WTC11 (cell line): Measurements from ENCODE around the gene STH. TPM values are rescaled to one million over a fixed set of nuclear protein-coding genes. Genes with fewer than 3 reads are reported as not detected.

Experiments used
- ATAC-seq: fragments of 200-7000 bp; cut with Tn5 transposase; 2 replicates; pipeline ENCODE4 v1.10.0; 2021; ENCODE audit warnings: mild to moderate bottlenecking, moderate library complexity
- CTCF ChIA-PET: fragments of 300-600 bp; sonication (Branson Sonifier 250); formaldehyde crosslinking; loops from one replicate; lab custom pipeline; 2021; ENCODE audit warnings: antibody characterized with exemption; lab: Charles Lee
- POLR2A ChIA-PET: fragments of 350-600 bp; sonication (Branson Sonifier 250); formaldehyde crosslinking; loops from one replicate; lab custom pipeline; 2021; ENCODE audit warnings: antibody characterized with exemption; lab: Charles Lee
- DNase-seq: peaks from one replicate; pipeline ENCODE4 v3.0.0; 2021; ENCODE audit warnings: low spot score
- H3K27ac Mint-ChIP-seq: 2 replicates; pipeline ENCODE4 v1.8.0; 2021; ENCODE audit warnings: mixed read lengths
- H3K27me3 Mint-ChIP-seq: 2 replicates; pipeline ENCODE4 v1.8.0; 2021; ENCODE audit warnings: low read depth, mild to moderate bottlenecking, moderate library complexity, mixed read lengths
- H3K36me3 Mint-ChIP-seq: 2 replicates; pipeline ENCODE4 v1.8.0; 2021; ENCODE audit warnings: mixed read lengths
- H3K4me1 Mint-ChIP-seq: 2 replicates; pipeline ENCODE4 v1.8.0; 2022; ENCODE audit warnings: mixed read lengths
- H3K4me3 Mint-ChIP-seq: 2 replicates; pipeline ENCODE4 v1.8.0; 2021; ENCODE audit warnings: mild to moderate bottlenecking, moderate library complexity, mixed read lengths
- H3K9me3 Mint-ChIP-seq: 2 replicates; pipeline ENCODE4 v1.8.0; 2021; ENCODE audit warnings: mixed read lengths
- ATF1 ChIP-seq: sonication (generic); formaldehyde crosslinking; IDR thresholded peaks from 2 replicates; pipeline ENCODE4 v1.8.1; 2023; ENCODE audit warnings: mild to moderate bottlenecking, moderate library complexity, missing genetic modification reagents
- CREB1 ChIP-seq: sonication (generic); formaldehyde crosslinking; IDR thresholded peaks from 2 replicates; pipeline ENCODE4 v1.8.0; 2023; ENCODE audit warnings: mild to moderate bottlenecking, missing genetic modification reagents
- E2F1 ChIP-seq: sonication (generic); formaldehyde crosslinking; IDR thresholded peaks from 2 replicates; pipeline ENCODE4 v1.8.0; 2022; ENCODE audit warnings: mild to moderate bottlenecking, missing genetic modification reagents
- MYBL2 ChIP-seq: sonication (generic); formaldehyde crosslinking; IDR thresholded peaks from 2 replicates; pipeline ENCODE4 v1.8.1; 2023; ENCODE audit warnings: mild to moderate bottlenecking, moderate library complexity, missing genetic modification reagents
- NFYB ChIP-seq: sonication (generic); formaldehyde crosslinking; conservative IDR thresholded peaks from 2 replicates; pipeline ENCODE4 v1.8.0; 2022; ENCODE audit warnings: low read depth, missing genetic modification reagents
- PRDM15 ChIP-seq: sonication (generic); formaldehyde crosslinking; IDR thresholded peaks from 2 replicates; pipeline ENCODE4 v1.8.0; 2022; ENCODE audit warnings: missing genetic modification reagents
- RELA ChIP-seq: sonication (generic); formaldehyde crosslinking; IDR thresholded peaks from 2 replicates; pipeline ENCODE4 v1.8.1; 2022; ENCODE audit warnings: missing genetic modification reagents, mild to moderate bottlenecking, borderline replicate concordance
- ZBTB21 ChIP-seq: sonication (generic); formaldehyde crosslinking; IDR thresholded peaks from 2 replicates; pipeline ENCODE4 v1.8.1; 2023; ENCODE audit warnings: mild to moderate bottlenecking, missing genetic modification reagents, borderline replicate concordance
- ZNF138 ChIP-seq: sonication (generic); formaldehyde crosslinking; conservative IDR thresholded peaks from 2 replicates; pipeline ENCODE4 v1.8.1; 2022; ENCODE audit warnings: mild to moderate bottlenecking, moderate library complexity, missing genetic modification reagents
- ZNF232 ChIP-seq: sonication (generic); formaldehyde crosslinking; IDR thresholded peaks from 2 replicates; pipeline ENCODE4 v1.8.0; 2022; ENCODE audit warnings: mild to moderate bottlenecking, missing genetic modification reagents
- ZNF317 ChIP-seq: sonication (generic); formaldehyde crosslinking; IDR thresholded peaks from 2 replicates; pipeline ENCODE4 v1.8.1; 2023; ENCODE audit warnings: low read depth, mild to moderate bottlenecking, moderate library complexity, missing genetic modification reagents, borderline replicate concordance
- ZSCAN18 ChIP-seq: fragments of 250-450 bp; sonication (Bioruptor Pico); IDR thresholded peaks from 2 replicates; pipeline ENCODE4 v2.1.2; 2022; ENCODE audit warnings: mild to moderate bottlenecking, moderate library complexity
- total RNA-seq: library from RNA; stranded (reverse); gene quantifications from 3 replicates; pipeline ENCODE4 v1.2.3, GENCODE V29; 2021
- TF ChIP-seq, protein P1 (sequence below): sonication (generic); formaldehyde crosslinking; IDR thresholded peaks from 2 replicates; pipeline ENCODE4 v1.8.0; 2022; ENCODE audit warnings: mild to moderate bottlenecking, missing genetic modification reagents
- TF ChIP-seq, protein P2 (sequence below): sonication (generic); formaldehyde crosslinking; IDR thresholded peaks from 2 replicates; pipeline ENCODE4 v1.8.1; 2023; ENCODE audit warnings: mild to moderate bottlenecking, missing genetic modification reagents
- TF ChIP-seq, protein P3 (sequence below): fragments of 250-450 bp; sonication (Bioruptor Pico); IDR thresholded peaks from 2 replicates; pipeline ENCODE4 v1.9.0; 2021; ENCODE audit warnings: moderate library complexity, mild to moderate bottlenecking, inconsistent platforms, borderline replicate concordance
- TF ChIP-seq, protein P4 (sequence below): sonication (generic); formaldehyde crosslinking; conservative IDR thresholded peaks from 2 replicates; pipeline ENCODE4 v1.8.1; 2023; ENCODE audit warnings: mild to moderate bottlenecking, low read depth, missing genetic modification reagents, moderate library complexity
- TF ChIP-seq, protein P5 (sequence below): sonication (generic); formaldehyde crosslinking; IDR thresholded peaks from 2 replicates; pipeline ENCODE4 v1.8.1; 2023; ENCODE audit warnings: mild to moderate bottlenecking, missing genetic modification reagents, moderate library complexity
- TF ChIP-seq, protein P6 (sequence below): sonication (generic); formaldehyde crosslinking; IDR thresholded peaks from 2 replicates; pipeline ENCODE4 v1.8.1; 2022; ENCODE audit warnings: low read depth, missing genetic modification reagents, borderline replicate concordance

The STH gene
- total RNA-seq, 1 experiment from 2014 or later = not detected

- no peak for TF ChIP-seq PRDM15 (CRISPR knock-in tag)
- TF ChIP-seq, all 79 proteins: peak for 0
Observed at GRCh38 chr17:46039592-46040186, 40.6 kb downstream of the STH start (continued).

DNA sequence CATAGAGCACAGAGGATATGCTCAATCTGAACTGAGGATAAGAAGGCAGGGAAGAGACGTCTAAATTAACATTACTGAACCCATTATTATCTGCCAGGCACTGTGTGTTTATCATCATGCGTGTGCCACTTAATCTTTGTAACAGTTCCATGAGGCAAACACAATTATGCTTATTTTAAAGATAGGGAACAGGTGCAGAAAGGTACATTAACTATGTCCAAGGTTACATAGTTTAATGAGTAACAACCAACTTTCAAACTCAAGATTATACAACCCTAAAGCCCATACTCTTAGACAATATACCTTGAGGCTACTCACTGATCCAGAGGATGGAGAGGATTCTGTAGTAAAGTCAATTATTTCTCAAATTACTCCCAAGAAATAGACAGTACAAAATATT is 43.2 kb downstream of the STH start:
- DNase-seq (no peak), ATAC-seq (no peak)
- H3K9me3 Mint-ChIP-seq = no peaks in the 10 kb centered on the region
- TF ChIP-seq ZBTB21 (CRISPR knock-in tag) (no peak), E2F1 (CRISPR knock-in tag) (no peak), ZNF232 (CRISPR knock-in tag) (no peak), ZSCAN18 (CRISPR knock-in tag) (no peak), RELA (no peak), ATF1 (CRISPR knock-in tag) (no peak), ZNF317 (CRISPR knock-in tag) (no peak), MYBL2 (CRISPR knock-in tag) (no peak), CREB1 (CRISPR knock-in tag) (no peak), NFYB (CRISPR knock-in tag) (no peak), ZNF138 (no peak)
- TF ChIP-seq, protein P1, sequence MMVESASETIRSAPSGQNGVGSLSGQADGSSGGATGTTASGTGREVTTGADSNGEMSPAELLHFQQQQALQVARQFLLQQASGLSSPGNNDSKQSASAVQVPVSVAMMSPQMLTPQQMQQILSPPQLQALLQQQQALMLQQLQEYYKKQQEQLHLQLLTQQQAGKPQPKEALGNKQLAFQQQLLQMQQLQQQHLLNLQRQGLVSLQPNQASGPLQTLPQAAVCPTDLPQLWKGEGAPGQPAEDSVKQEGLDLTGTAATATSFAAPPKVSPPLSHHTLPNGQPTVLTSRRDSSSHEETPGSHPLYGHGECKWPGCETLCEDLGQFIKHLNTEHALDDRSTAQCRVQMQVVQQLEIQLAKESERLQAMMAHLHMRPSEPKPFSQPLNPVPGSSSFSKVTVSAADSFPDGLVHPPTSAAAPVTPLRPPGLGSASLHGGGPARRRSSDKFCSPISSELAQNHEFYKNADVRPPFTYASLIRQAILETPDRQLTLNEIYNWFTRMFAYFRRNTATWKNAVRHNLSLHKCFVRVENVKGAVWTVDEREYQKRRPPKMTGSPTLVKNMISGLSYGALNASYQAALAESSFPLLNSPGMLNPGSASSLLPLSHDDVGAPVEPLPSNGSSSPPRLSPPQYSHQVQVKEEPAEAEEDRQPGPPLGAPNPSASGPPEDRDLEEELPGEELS (CRISPR knock-in tag) = no peak
- TF ChIP-seq, protein P2, sequence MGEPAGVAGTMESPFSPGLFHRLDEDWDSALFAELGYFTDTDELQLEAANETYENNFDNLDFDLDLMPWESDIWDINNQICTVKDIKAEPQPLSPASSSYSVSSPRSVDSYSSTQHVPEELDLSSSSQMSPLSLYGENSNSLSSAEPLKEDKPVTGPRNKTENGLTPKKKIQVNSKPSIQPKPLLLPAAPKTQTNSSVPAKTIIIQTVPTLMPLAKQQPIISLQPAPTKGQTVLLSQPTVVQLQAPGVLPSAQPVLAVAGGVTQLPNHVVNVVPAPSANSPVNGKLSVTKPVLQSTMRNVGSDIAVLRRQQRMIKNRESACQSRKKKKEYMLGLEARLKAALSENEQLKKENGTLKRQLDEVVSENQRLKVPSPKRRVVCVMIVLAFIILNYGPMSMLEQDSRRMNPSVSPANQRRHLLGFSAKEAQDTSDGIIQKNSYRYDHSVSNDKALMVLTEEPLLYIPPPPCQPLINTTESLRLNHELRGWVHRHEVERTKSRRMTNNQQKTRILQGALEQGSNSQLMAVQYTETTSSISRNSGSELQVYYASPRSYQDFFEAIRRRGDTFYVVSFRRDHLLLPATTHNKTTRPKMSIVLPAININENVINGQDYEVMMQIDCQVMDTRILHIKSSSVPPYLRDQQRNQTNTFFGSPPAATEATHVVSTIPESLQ = no peak
- TF ChIP-seq, protein P3, sequence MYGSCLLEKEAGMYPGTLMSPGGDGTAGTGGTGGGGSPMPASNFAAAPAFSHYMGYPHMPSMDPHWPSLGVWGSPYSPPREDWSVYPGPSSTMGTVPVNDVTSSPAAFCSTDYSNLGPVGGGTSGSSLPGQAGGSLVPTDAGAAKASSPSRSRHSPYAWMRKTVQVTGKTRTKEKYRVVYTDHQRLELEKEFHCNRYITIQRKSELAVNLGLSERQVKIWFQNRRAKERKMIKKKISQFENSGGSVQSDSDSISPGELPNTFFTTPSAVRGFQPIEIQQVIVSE (CRISPR knock-in tag) = no peak
- TF ChIP-seq, protein P4, sequence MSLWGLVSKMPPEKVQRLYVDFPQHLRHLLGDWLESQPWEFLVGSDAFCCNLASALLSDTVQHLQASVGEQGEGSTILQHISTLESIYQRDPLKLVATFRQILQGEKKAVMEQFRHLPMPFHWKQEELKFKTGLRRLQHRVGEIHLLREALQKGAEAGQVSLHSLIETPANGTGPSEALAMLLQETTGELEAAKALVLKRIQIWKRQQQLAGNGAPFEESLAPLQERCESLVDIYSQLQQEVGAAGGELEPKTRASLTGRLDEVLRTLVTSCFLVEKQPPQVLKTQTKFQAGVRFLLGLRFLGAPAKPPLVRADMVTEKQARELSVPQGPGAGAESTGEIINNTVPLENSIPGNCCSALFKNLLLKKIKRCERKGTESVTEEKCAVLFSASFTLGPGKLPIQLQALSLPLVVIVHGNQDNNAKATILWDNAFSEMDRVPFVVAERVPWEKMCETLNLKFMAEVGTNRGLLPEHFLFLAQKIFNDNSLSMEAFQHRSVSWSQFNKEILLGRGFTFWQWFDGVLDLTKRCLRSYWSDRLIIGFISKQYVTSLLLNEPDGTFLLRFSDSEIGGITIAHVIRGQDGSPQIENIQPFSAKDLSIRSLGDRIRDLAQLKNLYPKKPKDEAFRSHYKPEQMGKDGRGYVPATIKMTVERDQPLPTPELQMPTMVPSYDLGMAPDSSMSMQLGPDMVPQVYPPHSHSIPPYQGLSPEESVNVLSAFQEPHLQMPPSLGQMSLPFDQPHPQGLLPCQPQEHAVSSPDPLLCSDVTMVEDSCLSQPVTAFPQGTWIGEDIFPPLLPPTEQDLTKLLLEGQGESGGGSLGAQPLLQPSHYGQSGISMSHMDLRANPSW (CRISPR knock-in tag) = no peak
- TF ChIP-seq, protein P5, sequence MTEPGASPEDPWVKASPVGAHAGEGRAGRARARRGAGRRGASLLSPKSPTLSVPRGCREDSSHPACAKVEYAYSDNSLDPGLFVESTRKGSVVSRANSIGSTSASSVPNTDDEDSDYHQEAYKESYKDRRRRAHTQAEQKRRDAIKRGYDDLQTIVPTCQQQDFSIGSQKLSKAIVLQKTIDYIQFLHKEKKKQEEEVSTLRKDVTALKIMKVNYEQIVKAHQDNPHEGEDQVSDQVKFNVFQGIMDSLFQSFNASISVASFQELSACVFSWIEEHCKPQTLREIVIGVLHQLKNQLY (CRISPR knock-in tag) = no peak
- TF ChIP-seq, protein P6, sequence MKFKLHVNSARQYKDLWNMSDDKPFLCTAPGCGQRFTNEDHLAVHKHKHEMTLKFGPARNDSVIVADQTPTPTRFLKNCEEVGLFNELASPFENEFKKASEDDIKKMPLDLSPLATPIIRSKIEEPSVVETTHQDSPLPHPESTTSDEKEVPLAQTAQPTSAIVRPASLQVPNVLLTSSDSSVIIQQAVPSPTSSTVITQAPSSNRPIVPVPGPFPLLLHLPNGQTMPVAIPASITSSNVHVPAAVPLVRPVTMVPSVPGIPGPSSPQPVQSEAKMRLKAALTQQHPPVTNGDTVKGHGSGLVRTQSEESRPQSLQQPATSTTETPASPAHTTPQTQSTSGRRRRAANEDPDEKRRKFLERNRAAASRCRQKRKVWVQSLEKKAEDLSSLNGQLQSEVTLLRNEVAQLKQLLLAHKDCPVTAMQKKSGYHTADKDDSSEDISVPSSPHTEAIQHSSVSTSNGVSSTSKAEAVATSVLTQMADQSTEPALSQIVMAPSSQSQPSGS = no peak
- H3K27me3 Mint-ChIP-seq = no peaks in the 10 kb centered on the region
- peaks cover 62% of the 10 kb centered on the region for H3K36me3 Mint-ChIP-seq
- no peak overlapping the region for H3K4me3 Mint-ChIP-seq
- H3K27ac Mint-ChIP-seq = no peak overlapping the region
- CTCF ChIA-PET = no interaction called here
- peaks cover 11% of the 10 kb centered on the region for H3K4me1 Mint-ChIP-seq
- POLR2A ChIA-PET = no interaction called here
